ENCODE data around the gene KCTD15. TPM values are rescaled to one million over a fixed set of nuclear protein-coding genes. Genes with fewer than 3 reads are reported as not detected.

KCTD15 gene
- total and polyA plus RNA-seq, 2 of the 4 experiments (the other 2 are of a cell fraction): 16.3 to 19.6 TPM

DNA sequence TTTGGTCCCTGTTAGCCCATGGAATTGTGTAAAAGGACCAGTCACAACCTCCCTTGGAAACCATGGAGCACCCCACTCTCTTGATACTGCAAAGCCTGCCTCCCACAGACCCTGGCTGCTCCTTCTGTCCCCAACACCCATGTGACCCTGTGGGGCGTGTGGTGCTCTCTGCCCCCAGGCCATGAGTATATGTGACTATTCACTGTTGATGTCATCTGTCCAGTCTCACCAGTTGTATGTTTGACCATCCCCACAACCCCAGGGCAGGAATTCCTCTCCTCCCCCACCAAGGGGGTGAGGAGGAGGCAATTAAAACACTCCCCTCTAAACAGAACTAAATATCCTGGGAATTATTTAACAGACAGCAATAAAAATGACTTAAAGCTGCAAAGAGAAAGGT lies 35.2 kb downstream of the KCTD15 start:
- no peaks in the 10 kb centered on the region for H3K79me1 ChIP-seq (ENCODE audit: low read depth in 1 of 2, low read length in 2 of 2)
- ATAC-seq (ENCODE audit: low read depth) (no peak), DNase-seq (no peak)

More for the DNA sequence above, 35.2 kb downstream of the KCTD15 start:
- in situ Hi-C loops (cut with MboI; ENCODE audit: low sequenced_read_pairs): no loop called here
- Histone ChIP-seq H2BK15ac (ENCODE audit: low read depth, low read length) (no peak overlapping the region), H3K14ac (replicated peaks; ENCODE audit: low read depth, low read length) (no peak overlapping the region), H4K5ac (ENCODE audit: low read depth, low read length) (no peak overlapping the region), H3K27ac (ENCODE audit: insufficient read depth, low read length) (no peak overlapping the region), H2AK5ac (ENCODE audit: low read depth, low read length) (no peak overlapping the region), H2BK120ac (ENCODE audit: low read depth, low read length) (no peak overlapping the region), H3K4me1 (ENCODE audit: control insufficient read depth, insufficient read depth, low read length) (no peaks in the 10 kb centered on the region), H3K9ac (ENCODE audit: low read depth, low read length) (no peak overlapping the region), H3K9me1 (ENCODE audit: insufficient read depth, low read length) (no peaks in the 10 kb centered on the region), H3K18ac (ENCODE audit: low read depth, low read length) (no peak overlapping the region), H3K23ac (ENCODE audit: low read depth, low read length) (no peak overlapping the region), H3K4ac (ENCODE audit: low read depth, low read length) (no peak overlapping the region), H3K56ac (ENCODE audit: extremely low read depth, insufficient read depth, low read length) (no peak overlapping the region), H3K4me2 (ENCODE audit: low read depth, low read length) (no peak overlapping the region), H3K4me3 (ENCODE audit: insufficient read depth, low read depth, low read length) (no peak overlapping the region), H4K8ac (ENCODE audit: low read depth in 2 of 2, low read length in 2 of 2) (no peak overlapping the region), H4K91ac (ENCODE audit: insufficient read depth, low read depth, low read length) (no peak overlapping the region), H3K27me3 (ENCODE audit: control insufficient read depth, insufficient read depth, low read length) (peaks cover 3% of the 10 kb centered on the region; the same call in 1 of the 2 replicates), H3K36me3 (ENCODE audit: control insufficient read depth, insufficient read depth, low read length) (no peaks in the 10 kb centered on the region), H2BK5ac (ENCODE audit: low read depth, low read length, poor library complexity, severe bottlenecking) (no peak overlapping the region), H3K9me3 (ENCODE audit: control insufficient read depth, insufficient read depth, low read length) (no peaks in the 10 kb centered on the region), H2AFZ (replicated peaks; ENCODE audit: low read length, poor library complexity) (no peak overlapping the region), H2BK20ac (ENCODE audit: low read depth, low read length) (no peak overlapping the region), H2AK9ac (replicated peaks; ENCODE audit: low read depth, low read length, poor library complexity) (no peak overlapping the region), H4K20me1 (ENCODE audit: insufficient read depth, low read length) (no peaks in the 10 kb centered on the region)
- BruUV-seq (replicated peaks): no TSS peak
- intact Hi-C loops (cut with micrococcal nuclease): no loop called here
- ChIA-PET POLR2A (ENCODE audit: unreplicated experiment) (no interaction called here), CTCF (no interaction called here)
- WGBS, 2 experiments (ENCODE audit: extremely low coverage in 2 of 2, insufficient read length in 1 of 2): no CpG with 5 or more reads among the region's 1 CpG
- TF ChIP-seq MXI1 (IDR thresholded peaks at IDR 0.05; ENCODE audit: borderline replicate concordance, low read depth, low read length) (no peak), FOS (IDR thresholded peaks at IDR 0.05; ENCODE audit: low read depth, low read length) (no peak), POLR2A (IDR thresholded peaks at IDR 0.05; ENCODE audit: low read depth, low read length) (no peak), CHD1 (IDR thresholded peaks at IDR 0.05; ENCODE audit: low read depth, low read length) (no peak), RFX5 (IDR thresholded peaks at IDR 0.05; ENCODE audit: low read depth, low read length) (no peak), USF2 (IDR thresholded peaks at IDR 0.05; ENCODE audit: low read depth, low read length) (no peak), CEBPB (IDR thresholded peaks at IDR 0.05; ENCODE audit: low read depth, low read length) (no peak), MAZ (IDR thresholded peaks at IDR 0.05; ENCODE audit: borderline replicate concordance, low read depth, low read length) (no peak), NFE2L2 (IDR thresholded peaks at IDR 0.05; ENCODE audit: low read depth, low read length) (no peak), CTCF (conservative IDR thresholded peaks at IDR 0.05; ENCODE audit: low read depth, low read length) (no peak)
- TF ChIP-seq, protein P1, sequence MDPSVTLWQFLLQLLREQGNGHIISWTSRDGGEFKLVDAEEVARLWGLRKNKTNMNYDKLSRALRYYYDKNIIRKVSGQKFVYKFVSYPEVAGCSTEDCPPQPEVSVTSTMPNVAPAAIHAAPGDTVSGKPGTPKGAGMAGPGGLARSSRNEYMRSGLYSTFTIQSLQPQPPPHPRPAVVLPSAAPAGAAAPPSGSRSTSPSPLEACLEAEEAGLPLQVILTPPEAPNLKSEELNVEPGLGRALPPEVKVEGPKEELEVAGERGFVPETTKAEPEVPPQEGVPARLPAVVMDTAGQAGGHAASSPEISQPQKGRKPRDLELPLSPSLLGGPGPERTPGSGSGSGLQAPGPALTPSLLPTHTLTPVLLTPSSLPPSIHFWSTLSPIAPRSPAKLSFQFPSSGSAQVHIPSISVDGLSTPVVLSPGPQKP (IDR thresholded peaks at IDR 0.05; ENCODE audit: borderline replicate concordance, low read depth, low read length): no peak
- dilution Hi-C loops (cut with HindIII; ENCODE audit: low sequenced_read_pairs, unreplicated experiment): no loop called here

All from IMR-90 (cell line).